ENCODE results near the gene AP4S1. TPM values are rescaled to one million over a fixed set of nuclear protein-coding genes. Genes with fewer than 3 reads are reported as not detected.

Gene AP4S1
- total and polyA plus RNA-seq, 2 of the 8 experiments (the other 6 are each of a cell fraction or from before 2014, with no cell fraction given): 2.8 to 9.9 TPM

DNA sequence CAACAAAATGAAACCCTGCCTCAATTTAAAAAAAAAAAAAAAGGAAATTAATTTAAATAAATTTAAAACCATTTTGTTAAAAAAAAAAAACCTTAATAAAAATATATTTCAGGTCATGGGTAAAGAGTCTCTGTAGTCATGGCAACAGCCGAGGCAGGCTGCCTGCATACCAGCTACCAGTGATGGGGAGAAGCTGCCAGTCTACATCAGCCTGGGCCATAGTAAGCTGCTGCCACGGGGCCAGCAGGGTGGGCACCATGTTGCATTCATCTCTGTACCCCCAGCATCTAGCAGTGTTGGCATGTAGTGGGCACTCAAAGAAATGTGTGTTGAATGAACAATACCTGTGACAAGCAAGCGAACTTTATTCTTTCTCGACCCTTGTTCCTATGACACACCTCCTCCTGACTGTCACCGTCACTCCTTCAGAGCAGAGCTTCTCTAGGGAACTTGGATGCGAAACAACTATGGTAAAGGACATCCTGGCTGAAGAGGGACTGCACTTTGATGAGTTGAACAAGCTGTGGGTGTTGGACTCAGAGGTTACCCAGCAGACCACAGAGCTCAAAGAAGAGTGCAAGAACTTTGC, 7.3 kb upstream of the AP4S1 start:
- Histone ChIP-seq H2BK5ac (ENCODE audit: low read depth, low read length) (no peak overlapping the region), H3K4me2 (ENCODE audit: insufficient read depth in 1 of 2, low read depth in 2 of 2, low read length in 2 of 2) (no peak overlapping the region), H2BK20ac (ENCODE audit: low read length) (no peak overlapping the region), H3K4ac (replicated peaks; ENCODE audit: insufficient read length, low read depth, low read length) (no peak overlapping the region), H2BK120ac (replicated peaks; ENCODE audit: low read depth, low read length) (no peak overlapping the region), H2AK5ac (ENCODE audit: low read depth, low read length) (no peak overlapping the region), H2BK12ac (ENCODE audit: low read depth, low read length) (no peak overlapping the region), H3K27me3 (replicated peaks in 1 of 4; ENCODE audit: control insufficient read depth in 3 of 4, extremely low read depth in 1 of 4, insufficient read depth in 3 of 4, low read length in 3 of 4) (no peaks in the 10 kb centered on the region), H3K79me1 (ENCODE audit: low read depth, low read length) (peaks cover 4% of the 10 kb centered on the region; the same call in 1 of the 2 replicates), H3K23me2 (ENCODE audit: low read depth, low read length) (no peaks in the 10 kb centered on the region), H2AFZ (ENCODE audit: low read length) (no peak overlapping the region), H3K9me3 (ENCODE audit: insufficient read depth in 2 of 2, low read depth in 1 of 2, low read length in 1 of 2) (no peaks in the 10 kb centered on the region), H3K23ac (ENCODE audit: insufficient read length) (no peak overlapping the region), H3K18ac (ENCODE audit: extremely low read depth, low read length) (no peak overlapping the region), H3K14ac (ENCODE audit: insufficient read length) (no peak overlapping the region), H3K27ac (ENCODE audit: low read depth, low read length) (no peak overlapping the region), H4K91ac (replicated peaks; ENCODE audit: insufficient read length, low read length) (no peak overlapping the region), H3K4me1 (replicated peaks in 1 of 4; ENCODE audit: control insufficient read depth in 3 of 4, insufficient read depth in 4 of 4, low read length in 3 of 4) (peaks cover 0 to 2% (median 0%) of the 10 kb centered on the region in 4 experiments; a peak in 1 of 7 replicates), H3K9ac (replicated peaks in 1 of 4; ENCODE audit: extremely low read depth in 1 of 4, low read depth in 3 of 4, low read length in 3 of 4) (no peak overlapping the region), H3K56ac (replicated peaks; ENCODE audit: insufficient read length, low read depth, low read length) (no peak overlapping the region), H4K5ac (ENCODE audit: insufficient read length, low read depth, low read length) (no peak overlapping the region), H3K36me3 (ENCODE audit: control insufficient read depth in 2 of 4, insufficient read depth in 4 of 4, low read length in 3 of 4) (peaks cover 0 to 17% (median 4%) of the 10 kb centered on the region in 4 experiments; a peak in 3 of 8 replicates), H4K8ac (ENCODE audit: extremely low read depth, insufficient read depth, low read length) (peak overlapping the region; percentile 57), H2BK15ac (ENCODE audit: low read length) (no peak overlapping the region), H4K20me1 (replicated peaks in 1 of 2; ENCODE audit: control insufficient read depth in 1 of 2, insufficient read depth in 2 of 2, low read length in 2 of 2) (peaks cover 10 to 17% of the 10 kb centered on the region in 2 experiments), H3K4me3 (ENCODE audit: extremely low read depth in 1 of 4, insufficient read depth in 2 of 4, low read depth in 3 of 4, low read length in 4 of 4) (no peak overlapping the region), H3K79me2 (ENCODE audit: control insufficient read depth in 1 of 2, insufficient read depth in 2 of 2, low read length in 2 of 2) (peaks cover 32 to 96% of the 10 kb centered on the region in 2 experiments)
- 82% methylated on average over 6 of the region's 6 CpGs; no CpG with 5 or more reads in 1 of the 2 experiments for WGBS, 2 experiments (ENCODE audit: extremely low coverage in 1 of 2, insufficient coverage in 1 of 2, insufficient read length in 1 of 2, insufficient replicate concordance in 2 of 2, low coverage in 1 of 2, low lambda C conversion rate in 2 of 2, missing lambda C conversion rate in 1 of 2)
- POLR2A ChIA-PET (ENCODE audit: partially characterized antibody): interaction anchor here (0.8 to 4.1 kb wide), 4 partner anchors 8 to 396 kb away, joined by 3 to 36 read pairs (median 3); partner anchors contain the start of genes AP4S1, SCFD1 and STRN3
- CTCF ChIA-PET (ENCODE audit: partially characterized antibody): interaction anchor here (0.6 to 1.4 kb wide), 4 partner anchors 16 to 64 kb away, joined by 3 to 4 read pairs (median 4); no protein-coding TSS in a partner anchor
- TF ChIP-seq CEBPB (IDR thresholded peaks at IDR 0.05; ENCODE audit: low read depth, low read length) (no peak), EP300 (IDR thresholded peaks at IDR 0.05; ENCODE audit: borderline replicate concordance in 1 of 2, low read depth in 2 of 2, low read length in 2 of 2) (no peak), TEAD4 (IDR thresholded peaks at IDR 0.05; ENCODE audit: low read depth, low read length) (no peak), TBP (IDR thresholded peaks at IDR 0.05; ENCODE audit: low read depth, low read length) (no peak), RFX5 (IDR thresholded peaks at IDR 0.05; ENCODE audit: borderline replicate concordance, low read depth, low read length) (no peak), SP2 (IDR thresholded peaks at IDR 0.05; ENCODE audit: low read length) (no peak), RXRA (IDR thresholded peaks at IDR 0.05; ENCODE audit: insufficient read depth, low read depth, low read length) (no peak)
- DNase-seq (ENCODE audit: low read depth in 1 of 2, low spot score in 2 of 2) (no peak), FAIRE-seq (no peak)
